Mammary epithelial cell (primary cell): ENCODE data around the gene RBMX.
"Not testable (repeated sequence)": the region's sequence is repeated elsewhere in the genome, so short reads cannot be mapped to it uniquely, and the experiment has no call there.

Experiments used
- EZH2 ChIP-seq: IDR thresholded peaks from 2 replicates; pipeline ENCODE4 v1.6.1; 2012; ENCODE audit warnings: low read length, inconsistent platforms, borderline replicate concordance
- TF ChIP-seq, protein P1 (sequence below), 2 donors: IDR thresholded peaks in 1 of 2; conservative IDR thresholded peaks in 1 of 2; 2 replicates each; pipeline ENCODE4 v1.5.1; 2011 to 2012; ENCODE audit warnings: inconsistent platforms in 2 of 2, low read length in 2 of 2, mild to moderate bottlenecking in 2 of 2, control low read depth in 1 of 2, low read depth in 1 of 2; ENCODE audit not compliant: insufficient read depth in 1 of 2; ENCODE audit errors: extremely low read depth in 1 of 2

DNA sequence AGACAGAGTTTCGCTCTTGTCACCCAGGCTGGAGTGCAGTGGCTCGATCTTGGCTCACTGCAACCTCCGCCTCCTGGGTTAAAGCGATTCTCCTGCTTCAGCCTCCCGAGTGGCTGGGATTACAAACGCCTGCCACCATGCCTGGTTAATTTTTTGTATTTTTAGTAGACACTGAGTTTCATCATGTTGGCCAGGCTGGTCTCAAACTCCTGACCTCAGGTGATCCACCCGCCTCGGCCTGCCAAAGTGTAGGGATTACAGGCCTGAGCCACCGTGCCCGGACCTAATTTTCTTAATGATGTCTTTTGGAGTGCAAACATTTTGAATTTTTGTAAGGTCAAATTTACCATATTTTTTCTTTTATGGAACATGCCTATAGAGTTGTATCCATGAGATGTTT is 19.5 kb upstream of the RBMX start:
- TF ChIP-seq, protein P1, sequence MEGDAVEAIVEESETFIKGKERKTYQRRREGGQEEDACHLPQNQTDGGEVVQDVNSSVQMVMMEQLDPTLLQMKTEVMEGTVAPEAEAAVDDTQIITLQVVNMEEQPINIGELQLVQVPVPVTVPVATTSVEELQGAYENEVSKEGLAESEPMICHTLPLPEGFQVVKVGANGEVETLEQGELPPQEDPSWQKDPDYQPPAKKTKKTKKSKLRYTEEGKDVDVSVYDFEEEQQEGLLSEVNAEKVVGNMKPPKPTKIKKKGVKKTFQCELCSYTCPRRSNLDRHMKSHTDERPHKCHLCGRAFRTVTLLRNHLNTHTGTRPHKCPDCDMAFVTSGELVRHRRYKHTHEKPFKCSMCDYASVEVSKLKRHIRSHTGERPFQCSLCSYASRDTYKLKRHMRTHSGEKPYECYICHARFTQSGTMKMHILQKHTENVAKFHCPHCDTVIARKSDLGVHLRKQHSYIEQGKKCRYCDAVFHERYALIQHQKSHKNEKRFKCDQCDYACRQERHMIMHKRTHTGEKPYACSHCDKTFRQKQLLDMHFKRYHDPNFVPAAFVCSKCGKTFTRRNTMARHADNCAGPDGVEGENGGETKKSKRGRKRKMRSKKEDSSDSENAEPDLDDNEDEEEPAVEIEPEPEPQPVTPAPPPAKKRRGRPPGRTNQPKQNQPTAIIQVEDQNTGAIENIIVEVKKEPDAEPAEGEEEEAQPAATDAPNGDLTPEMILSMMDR (conservative IDR thresholded peaks at IDR 0.05 in 1 of 2, IDR thresholded peaks at IDR 0.05 in 1 of 2; ENCODE audit: extremely low read depth in 1 of 2, insufficient read depth in 1 of 2, low read depth in 1 of 2, low read length in 2 of 2), result not testable (repeated sequence)
- TF ChIP-seq EZH2, result not testable (repeated sequence)
